ENCODE results near the gene TSPAN9.

DNA sequence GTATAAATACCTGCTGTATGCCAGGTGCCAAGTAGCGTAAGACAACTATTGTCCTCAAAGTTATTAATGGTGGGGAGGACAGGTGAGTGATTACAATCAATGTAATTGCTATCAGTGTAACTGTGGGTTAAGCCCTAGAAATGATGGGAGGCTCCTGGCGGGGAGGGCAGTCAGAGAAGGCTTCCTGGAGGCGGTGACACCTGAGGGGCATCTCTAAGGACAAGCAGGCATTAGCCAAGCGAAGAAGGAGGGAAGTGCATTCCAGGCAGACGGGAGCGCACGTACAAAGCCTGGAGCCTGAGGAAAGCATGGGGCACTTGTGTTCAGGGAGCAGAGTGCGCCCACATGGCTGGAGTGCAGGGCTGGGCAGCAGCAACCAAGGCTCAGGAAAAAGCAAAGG, 230.9 kb downstream of the TSPAN9 start:
- TF ChIP-seq POLR2A (IDR thresholded peaks at IDR 0.05), result no peak
- TF ChIP-seq, protein P1, sequence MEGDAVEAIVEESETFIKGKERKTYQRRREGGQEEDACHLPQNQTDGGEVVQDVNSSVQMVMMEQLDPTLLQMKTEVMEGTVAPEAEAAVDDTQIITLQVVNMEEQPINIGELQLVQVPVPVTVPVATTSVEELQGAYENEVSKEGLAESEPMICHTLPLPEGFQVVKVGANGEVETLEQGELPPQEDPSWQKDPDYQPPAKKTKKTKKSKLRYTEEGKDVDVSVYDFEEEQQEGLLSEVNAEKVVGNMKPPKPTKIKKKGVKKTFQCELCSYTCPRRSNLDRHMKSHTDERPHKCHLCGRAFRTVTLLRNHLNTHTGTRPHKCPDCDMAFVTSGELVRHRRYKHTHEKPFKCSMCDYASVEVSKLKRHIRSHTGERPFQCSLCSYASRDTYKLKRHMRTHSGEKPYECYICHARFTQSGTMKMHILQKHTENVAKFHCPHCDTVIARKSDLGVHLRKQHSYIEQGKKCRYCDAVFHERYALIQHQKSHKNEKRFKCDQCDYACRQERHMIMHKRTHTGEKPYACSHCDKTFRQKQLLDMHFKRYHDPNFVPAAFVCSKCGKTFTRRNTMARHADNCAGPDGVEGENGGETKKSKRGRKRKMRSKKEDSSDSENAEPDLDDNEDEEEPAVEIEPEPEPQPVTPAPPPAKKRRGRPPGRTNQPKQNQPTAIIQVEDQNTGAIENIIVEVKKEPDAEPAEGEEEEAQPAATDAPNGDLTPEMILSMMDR (IDR thresholded peaks at IDR 0.05), result no peak

Measured in testis (tissue), 2 donors.